ENCODE measurements around the gene RILPL1.
"Not testable (repeated sequence)": the region's sequence is repeated elsewhere in the genome, so short reads cannot be mapped to it uniquely, and the experiment has no call there.

RILPL1 gene

DNA sequence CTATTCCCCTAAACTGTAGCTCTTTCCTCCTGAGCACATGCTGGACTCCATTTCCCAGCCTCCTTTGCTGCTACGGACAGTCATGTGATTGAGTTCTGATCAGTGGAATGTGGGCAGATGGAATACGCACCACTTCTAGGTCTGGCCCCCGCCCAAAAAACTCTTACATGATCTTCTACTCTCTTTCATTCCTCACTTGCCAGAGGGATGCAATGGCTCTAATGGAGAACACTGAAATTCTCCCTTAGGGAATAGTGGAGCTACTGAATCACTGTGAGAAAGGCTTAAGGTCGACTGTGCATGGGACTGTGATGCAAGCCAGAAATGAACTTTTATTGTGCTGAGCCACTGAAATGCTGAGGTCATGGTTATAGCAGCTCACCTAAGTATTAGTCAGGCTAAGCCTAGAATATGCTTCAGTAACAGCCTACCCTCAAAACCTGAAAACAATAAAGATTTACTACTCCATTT is 37.9 kb upstream of the RILPL1 start:
- in situ Hi-C loops (cut with MboI; ENCODE audit: low sequenced_read_pairs, unreplicated experiment), result no loop called here

GRCh38 chr12:123559468-123559867 is 25.9 kb upstream of the RILPL1 start:
- in situ Hi-C loops (cut with MboI; ENCODE audit: low sequenced_read_pairs, unreplicated experiment), result no loop called here

More for the DNA sequence above, 37.9 kb upstream of the RILPL1 start:
- DNase-seq (ENCODE audit: low spot score), result no peak
- TF ChIP-seq, protein P1, sequence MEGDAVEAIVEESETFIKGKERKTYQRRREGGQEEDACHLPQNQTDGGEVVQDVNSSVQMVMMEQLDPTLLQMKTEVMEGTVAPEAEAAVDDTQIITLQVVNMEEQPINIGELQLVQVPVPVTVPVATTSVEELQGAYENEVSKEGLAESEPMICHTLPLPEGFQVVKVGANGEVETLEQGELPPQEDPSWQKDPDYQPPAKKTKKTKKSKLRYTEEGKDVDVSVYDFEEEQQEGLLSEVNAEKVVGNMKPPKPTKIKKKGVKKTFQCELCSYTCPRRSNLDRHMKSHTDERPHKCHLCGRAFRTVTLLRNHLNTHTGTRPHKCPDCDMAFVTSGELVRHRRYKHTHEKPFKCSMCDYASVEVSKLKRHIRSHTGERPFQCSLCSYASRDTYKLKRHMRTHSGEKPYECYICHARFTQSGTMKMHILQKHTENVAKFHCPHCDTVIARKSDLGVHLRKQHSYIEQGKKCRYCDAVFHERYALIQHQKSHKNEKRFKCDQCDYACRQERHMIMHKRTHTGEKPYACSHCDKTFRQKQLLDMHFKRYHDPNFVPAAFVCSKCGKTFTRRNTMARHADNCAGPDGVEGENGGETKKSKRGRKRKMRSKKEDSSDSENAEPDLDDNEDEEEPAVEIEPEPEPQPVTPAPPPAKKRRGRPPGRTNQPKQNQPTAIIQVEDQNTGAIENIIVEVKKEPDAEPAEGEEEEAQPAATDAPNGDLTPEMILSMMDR (IDR thresholded peaks at IDR 0.05; ENCODE audit: borderline replicate concordance, control extremely low read depth, extremely low read depth, insufficient read depth, missing control alignments), result no peak

DNA sequence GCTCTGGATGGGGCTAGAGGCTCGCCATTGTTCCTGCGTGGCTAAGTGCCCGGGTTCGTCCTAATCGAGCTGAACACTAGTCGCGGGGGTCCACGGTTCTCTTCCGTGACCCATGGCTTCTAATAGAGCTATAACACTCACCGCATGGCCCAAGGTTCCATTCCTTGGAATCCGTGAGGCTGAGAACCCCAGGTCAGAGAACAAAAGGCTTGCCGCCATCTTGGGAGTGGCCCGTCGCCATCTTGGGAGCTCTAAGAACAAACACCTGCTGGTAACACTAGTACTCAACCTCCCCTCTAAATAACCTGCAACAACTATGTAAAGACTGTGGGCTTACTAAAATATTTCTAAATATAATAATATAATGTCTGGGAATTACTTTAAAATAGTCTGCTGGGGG is 25.0 kb upstream of the RILPL1 start:
- in situ Hi-C loops (cut with MboI; ENCODE audit: low sequenced_read_pairs, unreplicated experiment); DNase-seq (ENCODE audit: low spot score): not testable (repeated sequence)

More at GRCh38 chr12:123559468-123559867, 25.9 kb upstream of the RILPL1 start:
- DNase-seq (ENCODE audit: low spot score), result no peak
- TF ChIP-seq, protein P1 (IDR thresholded peaks at IDR 0.05; ENCODE audit: borderline replicate concordance, control extremely low read depth, extremely low read depth, insufficient read depth, missing control alignments), result no peak

DNA sequence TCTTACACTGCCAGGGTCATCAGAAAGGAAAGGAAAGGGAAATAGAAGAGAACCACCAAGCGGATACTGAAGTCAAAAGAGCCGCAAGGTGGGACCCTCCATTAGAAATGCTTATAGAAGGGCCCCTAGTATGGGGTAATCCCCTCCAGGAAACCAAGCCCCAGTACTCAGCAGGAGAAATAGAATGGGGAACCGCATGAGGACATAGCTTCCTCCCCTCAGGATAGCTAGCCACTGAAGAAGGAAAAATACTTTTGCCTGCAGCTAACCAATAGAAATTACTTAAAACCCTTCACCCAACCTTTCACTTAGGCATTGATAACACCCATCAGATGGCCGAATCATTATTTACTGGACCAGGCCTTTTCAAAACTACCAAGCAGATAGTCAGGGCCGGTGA is 21.3 kb upstream of the RILPL1 start:
- in situ Hi-C loops (cut with MboI; ENCODE audit: low sequenced_read_pairs, unreplicated experiment); DNase-seq (ENCODE audit: low spot score): not testable (repeated sequence)

- in situ Hi-C loops (cut with MboI; ENCODE audit: low sequenced_read_pairs, unreplicated experiment); DNase-seq (ENCODE audit: low spot score): not testable (repeated sequence)
These were observed 20.6 kb upstream of the RILPL1 start for GRCh38 chr12:123554136-123554535.

DNA sequence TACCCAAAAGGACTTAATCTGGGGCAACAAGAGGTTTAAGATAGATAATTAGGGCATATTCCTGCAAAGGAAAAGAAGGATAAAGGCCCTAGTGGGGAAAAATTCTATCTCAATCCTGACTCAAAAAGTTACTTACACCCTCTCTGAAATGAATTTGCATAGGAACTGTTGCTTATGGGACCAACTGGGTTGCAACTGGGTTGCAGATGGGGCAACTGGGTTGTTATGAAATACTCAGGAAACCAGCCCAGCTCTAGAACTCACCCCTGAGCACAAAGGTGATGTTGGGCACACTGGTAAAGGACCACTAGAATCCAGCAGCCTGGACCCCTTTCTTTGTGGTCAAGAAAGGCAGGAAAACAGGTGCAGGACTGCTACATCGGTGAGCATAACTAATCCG is 17.2 kb upstream of the RILPL1 start:
- in situ Hi-C loops (cut with MboI; ENCODE audit: low sequenced_read_pairs, unreplicated experiment), result no loop called here
- TF ChIP-seq, protein P1 (IDR thresholded peaks at IDR 0.05; ENCODE audit: borderline replicate concordance, control extremely low read depth, extremely low read depth, insufficient read depth, missing control alignments), result no peak
- DNase-seq (ENCODE audit: low spot score), result no peak

DNA sequence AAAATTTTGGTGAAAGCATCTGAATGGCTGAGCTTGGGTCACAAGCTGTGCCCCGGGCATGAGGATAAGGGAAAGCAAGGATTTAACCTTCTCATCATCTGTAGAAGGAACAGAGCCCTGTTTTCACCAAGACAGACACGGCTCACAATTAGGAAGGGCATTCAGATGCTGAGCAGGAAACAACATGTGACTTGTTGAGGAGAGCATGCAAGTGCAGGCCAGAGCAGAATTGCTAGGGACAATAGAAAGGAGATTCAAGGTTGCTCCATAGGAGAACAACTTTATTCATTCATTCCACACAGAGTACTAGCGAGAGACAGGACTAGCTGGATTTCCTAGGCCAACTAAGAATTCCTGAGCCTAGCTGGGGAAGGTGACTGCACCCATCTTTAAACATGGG is 14.6 kb upstream of the RILPL1 start:
- TF ChIP-seq, protein P1 (IDR thresholded peaks at IDR 0.05; ENCODE audit: borderline replicate concordance, control extremely low read depth, extremely low read depth, insufficient read depth, missing control alignments), result no peak
- no peak for DNase-seq (ENCODE audit: low spot score)
- in situ Hi-C loops (cut with MboI; ENCODE audit: low sequenced_read_pairs, unreplicated experiment), result no loop called here

DNA sequence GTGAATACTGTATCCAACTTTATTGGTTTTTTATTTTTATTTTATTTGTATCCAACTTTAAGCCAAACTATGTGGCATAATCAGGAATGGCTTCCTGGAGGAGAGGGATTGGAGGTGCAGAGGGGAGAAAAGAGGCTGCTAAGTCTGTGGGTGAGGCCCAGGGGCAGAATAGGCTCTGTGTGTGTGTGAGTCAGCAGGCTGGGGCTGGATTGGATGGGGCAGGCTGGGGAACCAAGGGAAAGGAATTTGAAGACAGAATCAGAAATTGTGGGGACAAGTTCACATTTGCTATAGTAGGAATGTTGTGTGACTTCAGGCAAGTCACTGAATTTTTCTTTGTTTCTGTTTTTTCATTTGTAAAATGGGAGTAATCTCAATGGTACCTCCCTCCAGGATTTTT is 12.8 kb upstream of the RILPL1 start:
- no peak for DNase-seq (ENCODE audit: low spot score)
- TF ChIP-seq, protein P1 (IDR thresholded peaks at IDR 0.05; ENCODE audit: borderline replicate concordance, control extremely low read depth, extremely low read depth, insufficient read depth, missing control alignments), result no peak
- in situ Hi-C loops (cut with MboI; ENCODE audit: low sequenced_read_pairs, unreplicated experiment), result no loop called here

Measured in GM13976 (cell line).